ENCODE results near the gene STRA6.

The STRA6 gene

GRCh38 chr15:74227968-74228722 lies 25.6 kb upstream of the STRA6 start:
- DNase-seq (ENCODE audit: low spot score), result no peak

GRCh38 chr15:74226761-74227540 lies 24.4 kb upstream of the STRA6 start:
- DNase-seq (ENCODE audit: low spot score), result no peak

- no peak for DNase-seq (ENCODE audit: low spot score)
Measured at GRCh38 chr15:74225928-74226327, 23.3 kb upstream of the STRA6 start.

- no peak for DNase-seq (ENCODE audit: low spot score)
Measured at GRCh38 chr15:74222240-74223119, 19.9 kb upstream of the STRA6 start.

- DNase-seq (ENCODE audit: low spot score), result no peak
Measured at GRCh38 chr15:74221399-74222239, 19.0 kb upstream of the STRA6 start.

GRCh38 chr15:74220475-74221248 lies 18.1 kb upstream of the STRA6 start:
- no peak for DNase-seq (ENCODE audit: low spot score)

GRCh38 chr15:74217907-74218885 lies 15.6 kb upstream of the STRA6 start:
- no peak for DNase-seq (ENCODE audit: low spot score)

- no peak for DNase-seq (ENCODE audit: low spot score)
Measured at GRCh38 chr15:74216949-74217348, 14.4 kb upstream of the STRA6 start.

GRCh38 chr15:74215958-74216357 lies 13.4 kb upstream of the STRA6 start:
- DNase-seq (ENCODE audit: low spot score), result no peak

- DNase-seq (ENCODE audit: low spot score), result no peak
Measured at GRCh38 chr15:74214324-74215021, 11.9 kb upstream of the STRA6 start.

- no peak for DNase-seq (ENCODE audit: low spot score)
Measured at GRCh38 chr15:74213858-74214284, 11.3 kb upstream of the STRA6 start.

GRCh38 chr15:74212494-74212893 lies 9.9 kb upstream of the STRA6 start:
- no peak for DNase-seq (ENCODE audit: low spot score)

GRCh38 chr15:74211656-74212055 lies 9.1 kb upstream of the STRA6 start:
- no peak for DNase-seq (ENCODE audit: low spot score)

GRCh38 chr15:74210729-74211128 lies 8.1 kb upstream of the STRA6 start:
- no peak for DNase-seq (ENCODE audit: low spot score)

- DNase-seq (ENCODE audit: low spot score), result no peak
Measured at GRCh38 chr15:74209997-74210671, 7.5 kb upstream of the STRA6 start.

GRCh38 chr15:74209560-74209958 lies 7.0 kb upstream of the STRA6 start:
- DNase-seq (ENCODE audit: low spot score), result no peak

GRCh38 chr15:74208901-74209559 lies 6.4 kb upstream of the STRA6 start:
- DNase-seq (ENCODE audit: low spot score), result no peak

GRCh38 chr15:74208496-74208895 lies 5.9 kb upstream of the STRA6 start:
- DNase-seq (ENCODE audit: low spot score), result no peak
